Caco-2 (cell line): ENCODE measurements around the gene RB1. TPM values are rescaled to one million over a fixed set of nuclear protein-coding genes. Genes with fewer than 3 reads are reported as not detected.
"Not testable (repeated sequence)": the region's sequence is repeated elsewhere in the genome, so short reads cannot be mapped to it uniquely, and the experiment has no call there.

Experiments used
- BruUV-seq: library from RNA; stranded (reverse); fragments of 400-500 nt; replicated peaks from 2 replicates; lab custom pipeline; 2021; lab: Mats Ljungman, UMichigan
- CTCF ChIA-PET: fragments of 300-600 bp; sonication (Branson Sonifier 250); formaldehyde crosslinking; loops from one replicate; lab custom pipeline; 2022; ENCODE audit warnings: antibody characterized with exemption; lab: Charles Lee
- POLR2A ChIA-PET: fragments of 300-600 bp; sonication (Branson Sonifier 250); formaldehyde crosslinking; loops from one replicate; lab custom pipeline; 2022; ENCODE audit warnings: antibody characterized with exemption; lab: Charles Lee
- DNase-seq, 2 experiments: peaks; one replicate each; pipeline versions ENCODE4 v3.0.0 to v3.0.0-alpha.2; 2020 to 2022
- H3K27me3 ChIP-seq: replicated peaks from 2 replicates; pipeline ENCODE4 v1.6.0; 2011; ENCODE audit warnings: low read length; ENCODE audit not compliant: control insufficient read depth, insufficient read depth
- H3K36me3 ChIP-seq: 2 replicates; pipeline ENCODE4 v1.5.1; 2011; ENCODE audit warnings: low read length; ENCODE audit not compliant: control insufficient read depth, insufficient read depth
- H3K4me1 ChIP-seq: fragments of 250-450 bp; sonication (Bioruptor Pico); 2 replicates; pipeline ENCODE4 v1.5.1; 2020; ENCODE audit warnings: mild to moderate bottlenecking
- H3K4me3 ChIP-seq: 2 replicates; pipeline ENCODE4 v1.5.1; 2011; ENCODE audit warnings: low read depth, mild to moderate bottlenecking, control low read depth, low read length
- H3K9me3 ChIP-seq: fragments of 250-450 bp; sonication (Bioruptor Pico); 2 replicates; pipeline ENCODE4 v1.5.1; 2020; ENCODE audit warnings: mild to moderate bottlenecking, moderate library complexity
- H3K27ac Mint-ChIP-seq: one replicate; pipeline ENCODE4 v1.8.0; 2022; ENCODE audit warnings: mixed read lengths; ENCODE audit not compliant: unreplicated experiment
- H3K27me3 Mint-ChIP-seq: one replicate; pipeline ENCODE4 v1.8.0; 2022; ENCODE audit warnings: mixed read lengths; ENCODE audit not compliant: insufficient read depth, unreplicated experiment
- H3K36me3 Mint-ChIP-seq: one replicate; pipeline ENCODE4 v1.8.0; 2022; ENCODE audit warnings: mild to moderate bottlenecking, mixed read lengths; ENCODE audit not compliant: insufficient read depth, unreplicated experiment
- H3K4me1 Mint-ChIP-seq: one replicate; pipeline ENCODE4 v1.8.0; 2022; ENCODE audit warnings: low read depth, mixed read lengths; ENCODE audit not compliant: unreplicated experiment
- H3K4me3 Mint-ChIP-seq: one replicate; pipeline ENCODE4 v1.8.0; 2022; ENCODE audit warnings: mild to moderate bottlenecking, moderate library complexity, mixed read lengths; ENCODE audit not compliant: unreplicated experiment
- H3K9me3 Mint-ChIP-seq: one replicate; pipeline ENCODE4 v1.8.0; 2022; ENCODE audit warnings: mixed read lengths; ENCODE audit not compliant: unreplicated experiment
- CTCF ChIP-seq, 2 experiments: fragments of 200-600 bp in 1 of 2; IDR thresholded peaks; 1 replicate in 1 of 2; 2 replicates in 1 of 2; pipeline versions ENCODE4 v1.5.1 to v1.8.0; 2011 to 2022; ENCODE audit warnings: antibody characterized with exemption in 1 of 2, control low read depth in 1 of 2, inconsistent platforms in 1 of 2, low read depth in 1 of 2, low read length in 1 of 2, mild to moderate bottlenecking in 1 of 2, moderate library complexity in 1 of 2; ENCODE audit not compliant: insufficient read depth in 1 of 2, severe bottlenecking in 1 of 2, unreplicated experiment in 1 of 2
- intact Hi-C: fragments of 100-400 bp; cut with micrococcal nuclease; formaldehyde crosslinking; loops from one replicate; pipeline ENCODE4 v1.10.0; 2022; ENCODE audit not compliant: unreplicated experiment
- total RNA-seq: library from RNA; stranded (reverse); gene quantifications from 2 replicates; pipeline ENCODE4 v1.2.3, GENCODE V29; 2022

RB1 gene
- total RNA-seq, 1 experiment from 2014 or later = 24.1 TPM

- H3K9me3 ChIP-seq = no peaks in the 10 kb centered on the region
- TF ChIP-seq CTCF (IDR thresholded peaks at IDR 0.05; ENCODE audit: insufficient read depth in 1 of 2, low read depth in 1 of 2, low read length in 1 of 2, severe bottlenecking in 1 of 2, unreplicated experiment in 1 of 2) = no peak
- H3K27me3 ChIP-seq = no peaks in the 10 kb centered on the region
- no peaks in the 10 kb centered on the region for H3K36me3 ChIP-seq
- Mint-ChIP-seq H3K27me3 (no peaks in the 10 kb centered on the region), H3K4me3 (no peak overlapping the region), H3K9me3 (peaks cover 9% of the 10 kb centered on the region), H3K27ac (no peak overlapping the region), H3K36me3 (peaks cover 6% of the 10 kb centered on the region), H3K4me1 (no peaks in the 10 kb centered on the region)
- ChIA-PET CTCF (interaction anchor here (0.6 to 2.5 kb wide), 6 partner anchors 37 to 1102 kb away, joined by 3 to 40 read pairs (median 4); partner anchors contain the start of gene ITM2B), POLR2A (no interaction called here)
- no peaks in the 10 kb centered on the region for H3K4me1 ChIP-seq
- intact Hi-C loops = loop anchor here (1.0 to 5.0 kb wide), 3 partner anchors 246 to 435 kb away; no protein-coding TSS in a partner anchor
- H3K4me3 ChIP-seq = no peak overlapping the region
- DNase-seq = no peak
- no TSS peak for BruUV-seq
Measured at GRCh38 chr13:48333976-48334375, 30.4 kb downstream of the RB1 start.

- H3K4me3 ChIP-seq = no peak overlapping the region
- Mint-ChIP-seq H3K9me3 (peaks cover 9% of the 10 kb centered on the region), H3K27ac (no peak overlapping the region), H3K4me3 (no peak overlapping the region), H3K36me3 (peaks cover 6% of the 10 kb centered on the region), H3K4me1 (no peaks in the 10 kb centered on the region), H3K27me3 (no peaks in the 10 kb centered on the region)
- POLR2A ChIA-PET = no interaction called here
- no peaks in the 10 kb centered on the region for H3K27me3 ChIP-seq
- no peaks in the 10 kb centered on the region for H3K9me3 ChIP-seq
- peak; percentile 29 to 55 for TF ChIP-seq CTCF (IDR thresholded peaks at IDR 0.05; ENCODE audit: insufficient read depth in 1 of 2, low read depth in 1 of 2, low read length in 1 of 2, severe bottlenecking in 1 of 2, unreplicated experiment in 1 of 2)
- H3K4me1 ChIP-seq = no peaks in the 10 kb centered on the region
- peak in 1 of 2 experiments; percentile 17 for DNase-seq
- intact Hi-C loops = loop anchor here (1.0 to 5.0 kb wide), 3 partner anchors 246 to 435 kb away; no protein-coding TSS in a partner anchor
- CTCF ChIA-PET = interaction anchor here (0.5 to 2.5 kb wide), 7 partner anchors 10 to 1101 kb away, joined by 3 to 40 read pairs (median 4); partner anchors contain the start of gene ITM2B
- no TSS peak for BruUV-seq
- no peaks in the 10 kb centered on the region for H3K36me3 ChIP-seq
Measured at GRCh38 chr13:48334534-48335127, 31.1 kb downstream of the RB1 start.

- H3K36me3 Mint-ChIP-seq, H3K4me3 ChIP-seq, POLR2A ChIA-PET, H3K27ac Mint-ChIP-seq, H3K27me3 ChIP-seq, DNase-seq, H3K9me3 ChIP-seq, H3K4me1 Mint-ChIP-seq, BruUV-seq, H3K9me3 Mint-ChIP-seq, H3K4me1 ChIP-seq, H3K4me3 Mint-ChIP-seq, H3K27me3 Mint-ChIP-seq, intact Hi-C loops, CTCF ChIA-PET, H3K36me3 ChIP-seq: not testable (repeated sequence)
Measured at GRCh38 chr13:48339198-48339597, 35.6 kb downstream of the RB1 start.
